Activated CD8-positive, alpha-beta T cell treated with anti-CD3 and anti-CD28 coated beads, Interleukin-2, amount 10 ng/mL, durations not matched to agents 7 days and 5 days (primary cell): Measurements from ENCODE around the gene DNLZ. TPM values are rescaled to one million over a fixed set of nuclear protein-coding genes. Genes with fewer than 3 reads are reported as not detected.

Source experiments
- total RNA-seq, 2 experiments: library from RNA; stranded (reverse); gene quantifications; one replicate each; pipeline ENCODE4 v1.2.3, GENCODE V29; 2021

Gene DNLZ
- total RNA-seq, 2 experiments from 2014 or later = 20.4 to 21.6 TPM

Other genes starting within 250 kb of the DNLZ start
- gene TMEM250, start 244.9 kb downstream of the DNLZ start, total RNA-seq = 10 to 100 TPM; 56.5 to 57.0 TPM
- under 1 TPM in 1 of 2 experiments, not detected in 1; 0.16 TPM for gene LHX3, start 158.6 kb downstream of the DNLZ start, total RNA-seq
- gene QSOX2, start 117.9 kb downstream of the DNLZ start, total RNA-seq = 10 to 100 TPM; 11.4 to 12.6 TPM
- not detected for gene CCDC187, start 59.6 kb downstream of the DNLZ start, total RNA-seq
- gene GPSM1, start 36.2 kb downstream of the DNLZ start, total RNA-seq = 1 to 10 TPM; 1.8 to 2.3 TPM
- gene CARD9, start 9.9 kb upstream of the DNLZ start, total RNA-seq = 1 to 10 TPM; 1.3 to 1.4 TPM
- 1 to 10 TPM; 9.5 to 9.6 TPM for gene SNAPC4, start 36.4 kb upstream of the DNLZ start, total RNA-seq
- 10 to 100 TPM; 52.8 to 54.3 TPM for gene ENTR1, start 46.9 kb upstream of the DNLZ start, total RNA-seq
- gene PMPCA, start 46.9 kb upstream of the DNLZ start, total RNA-seq = 10 to 100 TPM; 56.5 to 57.5 TPM
- 10 to 100 TPM; 16.8 to 18.2 TPM for gene INPP5E, start 76.1 kb upstream of the DNLZ start, total RNA-seq
- 10 to 100 TPM; 86.8 to 89.2 TPM for gene SEC16A, start 119.3 kb upstream of the DNLZ start, total RNA-seq
- 10 to 100 TPM; 86.6 to 94.1 TPM for gene NOTCH1, start 182.3 kb upstream of the DNLZ start, total RNA-seq